OCI-LY1 (cell line): ENCODE results near the gene MAPT.

ENCODE experiments used
- H2AFZ ChIP-seq: fragments of 200-600 bp; sonication (generic), shearing (Covaris generic); 2 replicates; pipeline ENCODE4 v1.6.0; 2014; ENCODE audit warnings: antibody characterized with exemption, mild to moderate bottlenecking, low read length
- H3F3A ChIP-seq: fragments of 200-600 bp; sonication (generic), shearing (Covaris generic); 2 replicates; pipeline ENCODE4 v1.6.0; 2014; ENCODE audit warnings: mild to moderate bottlenecking, antibody characterized with exemption, low read length, moderate library complexity; ENCODE audit not compliant: insufficient read depth
- H3K27ac ChIP-seq: fragments of 200-600 bp; sonication (generic); 2 replicates; pipeline ENCODE4 v1.5.1; 2014; ENCODE audit warnings: low read length, mixed run types, mild to moderate bottlenecking, low read depth; ENCODE audit not compliant: poor library complexity, severe bottlenecking
- H3K27me3 ChIP-seq: fragments of 200-600 bp; sonication (generic); 2 replicates; pipeline ENCODE4 v1.6.0; 2014; ENCODE audit warnings: antibody characterized with exemption, mild to moderate bottlenecking, low read length, moderate library complexity; ENCODE audit not compliant: insufficient read depth
- H3K36me3 ChIP-seq: fragments of 200-600 bp; sonication (generic); 2 replicates; pipeline ENCODE4 v1.6.1; 2014; ENCODE audit warnings: mild to moderate bottlenecking, antibody characterized with exemption, low read length, moderate library complexity, mixed read lengths; ENCODE audit not compliant: insufficient read depth
- H3K4me1 ChIP-seq: fragments of 200-600 bp; sonication (generic); 2 replicates; pipeline ENCODE4 v1.5.1; 2014; ENCODE audit warnings: mild to moderate bottlenecking, low read length, moderate library complexity; ENCODE audit not compliant: insufficient read depth, severe bottlenecking
- H3K4me2 ChIP-seq: fragments of 200-600 bp; sonication (generic), shearing (Covaris generic); 2 replicates; pipeline ENCODE4 v1.6.1; 2014; ENCODE audit warnings: low read length
- H3K4me3 ChIP-seq: fragments of 200-600 bp; sonication (generic); 2 replicates; pipeline ENCODE4 v1.5.1; 2014; ENCODE audit warnings: low read length, low read depth, mild to moderate bottlenecking, mixed read lengths; ENCODE audit not compliant: poor library complexity, severe bottlenecking
- H3K79me2 ChIP-seq: fragments of 200-600 bp; shearing (Covaris generic); 2 replicates; pipeline ENCODE4 v1.6.1; 2016; ENCODE audit warnings: mixed run types, low read length, mixed read lengths; ENCODE audit not compliant: insufficient read depth
- H3K9ac ChIP-seq: fragments of 200-600 bp; sonication (generic), shearing (Covaris generic); 2 replicates; pipeline ENCODE4 v1.6.1; 2014; ENCODE audit warnings: mild to moderate bottlenecking, low read length, mixed read lengths
- H3K9me2 ChIP-seq: fragments of 200-600 bp; sonication (generic), shearing (Covaris generic); 2 replicates; pipeline ENCODE4 v1.6.1; 2014; ENCODE audit warnings: low read depth, mild to moderate bottlenecking, low read length, mixed read lengths
- H3K9me3 ChIP-seq: fragments of 200-600 bp; shearing (Covaris generic); 2 replicates; pipeline ENCODE4 v1.6.1; 2014; ENCODE audit warnings: low read length, mixed read lengths
- H4K20me1 ChIP-seq: fragments of 200-600 bp; sonication (generic), shearing (Covaris generic); 2 replicates; pipeline ENCODE4 v1.6.0; 2016; ENCODE audit warnings: mild to moderate bottlenecking, low read length; ENCODE audit not compliant: insufficient read depth
- EZH2 ChIP-seq: fragments of 200-600 bp; sonication (generic), shearing (Covaris generic); IDR thresholded peaks from 2 replicates; pipeline ENCODE4 v1.8.0; 2017; ENCODE audit warnings: borderline replicate concordance, mixed run types, mild to moderate bottlenecking, antibody characterized with exemption, low read length, moderate library complexity, mixed read lengths
- TF ChIP-seq, protein P1 (sequence below): fragments of 200-600 bp; sonication (generic), shearing (Covaris generic); IDR thresholded peaks from 2 replicates; pipeline ENCODE4 v1.5.1; 2017; ENCODE audit warnings: mild to moderate bottlenecking, antibody characterized with exemption, low read length, moderate library complexity, mixed read lengths

The MAPT gene

DNA sequence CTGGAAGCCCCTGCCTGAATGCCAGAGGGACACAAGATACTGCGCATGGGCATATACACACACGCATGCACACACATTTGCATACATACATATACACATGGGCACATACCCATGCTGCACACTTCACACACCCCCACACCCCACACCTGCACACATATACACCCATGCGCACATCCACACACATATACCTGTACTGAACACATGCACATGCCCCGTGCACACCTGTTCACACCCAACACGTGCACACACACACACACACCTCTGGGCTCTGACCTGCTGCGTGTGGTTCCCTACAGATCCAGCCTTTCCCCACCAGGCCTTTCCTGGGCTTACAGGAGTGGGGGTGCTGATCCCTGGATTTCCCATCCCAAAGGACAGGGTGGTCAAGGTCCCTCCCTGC lies 43.3 kb upstream of the MAPT start:
- Histone ChIP-seq H3K79me2 (no peaks in the 10 kb centered on the region), H3K4me3 (no peak overlapping the region), H3K4me2 (no peak overlapping the region), H4K20me1 (no peaks in the 10 kb centered on the region), H3K27ac (no peak overlapping the region), H3K9me3 (no peaks in the 10 kb centered on the region), H3K9ac (no peak overlapping the region), H3K27me3 (no peaks in the 10 kb centered on the region), H2AFZ (no peak overlapping the region), H3K9me2 (no peaks in the 10 kb centered on the region), H3F3A (no peaks in the 10 kb centered on the region), H3K4me1 (no peaks in the 10 kb centered on the region), H3K36me3 (no peaks in the 10 kb centered on the region)
- TF ChIP-seq, protein P1, sequence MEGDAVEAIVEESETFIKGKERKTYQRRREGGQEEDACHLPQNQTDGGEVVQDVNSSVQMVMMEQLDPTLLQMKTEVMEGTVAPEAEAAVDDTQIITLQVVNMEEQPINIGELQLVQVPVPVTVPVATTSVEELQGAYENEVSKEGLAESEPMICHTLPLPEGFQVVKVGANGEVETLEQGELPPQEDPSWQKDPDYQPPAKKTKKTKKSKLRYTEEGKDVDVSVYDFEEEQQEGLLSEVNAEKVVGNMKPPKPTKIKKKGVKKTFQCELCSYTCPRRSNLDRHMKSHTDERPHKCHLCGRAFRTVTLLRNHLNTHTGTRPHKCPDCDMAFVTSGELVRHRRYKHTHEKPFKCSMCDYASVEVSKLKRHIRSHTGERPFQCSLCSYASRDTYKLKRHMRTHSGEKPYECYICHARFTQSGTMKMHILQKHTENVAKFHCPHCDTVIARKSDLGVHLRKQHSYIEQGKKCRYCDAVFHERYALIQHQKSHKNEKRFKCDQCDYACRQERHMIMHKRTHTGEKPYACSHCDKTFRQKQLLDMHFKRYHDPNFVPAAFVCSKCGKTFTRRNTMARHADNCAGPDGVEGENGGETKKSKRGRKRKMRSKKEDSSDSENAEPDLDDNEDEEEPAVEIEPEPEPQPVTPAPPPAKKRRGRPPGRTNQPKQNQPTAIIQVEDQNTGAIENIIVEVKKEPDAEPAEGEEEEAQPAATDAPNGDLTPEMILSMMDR, result no peak
- TF ChIP-seq EZH2, result no peak

DNA sequence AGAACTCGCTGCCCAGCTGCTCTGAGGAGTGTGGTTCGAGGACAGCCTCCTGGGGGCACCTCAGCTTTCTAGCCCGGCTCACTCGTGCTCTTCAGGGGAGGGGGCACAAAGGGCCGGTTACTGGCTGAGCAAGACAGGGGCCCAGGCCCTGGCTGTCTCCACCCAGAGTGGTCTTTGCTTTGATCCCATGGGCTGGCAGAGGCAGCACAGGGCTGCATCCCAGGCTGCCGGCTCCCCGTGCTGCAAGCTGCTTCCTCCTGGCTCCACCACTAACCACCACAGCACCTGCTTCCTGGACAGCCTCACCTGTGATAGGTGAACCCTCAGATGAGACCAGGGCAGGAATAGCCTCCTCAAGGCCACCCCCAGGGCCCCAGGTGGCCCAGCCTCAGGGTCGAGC lies 42.9 kb upstream of the MAPT start:
- no peaks in the 10 kb centered on the region for H3K36me3 ChIP-seq
- no peak overlapping the region for H3K9ac ChIP-seq
- H3F3A ChIP-seq, result no peaks in the 10 kb centered on the region
- TF ChIP-seq EZH2, result no peak
- TF ChIP-seq, protein P1, result no peak
- H3K4me1 ChIP-seq, result no peaks in the 10 kb centered on the region
- H3K27me3 ChIP-seq, result no peaks in the 10 kb centered on the region
- H4K20me1 ChIP-seq, result no peaks in the 10 kb centered on the region
- H2AFZ ChIP-seq, result no peak overlapping the region
- no peak overlapping the region for H3K4me2 ChIP-seq
- H3K9me2 ChIP-seq, result no peaks in the 10 kb centered on the region
- no peak overlapping the region for H3K4me3 ChIP-seq
- no peaks in the 10 kb centered on the region for H3K9me3 ChIP-seq
- no peaks in the 10 kb centered on the region for H3K79me2 ChIP-seq
- H3K27ac ChIP-seq, result no peak overlapping the region

DNA sequence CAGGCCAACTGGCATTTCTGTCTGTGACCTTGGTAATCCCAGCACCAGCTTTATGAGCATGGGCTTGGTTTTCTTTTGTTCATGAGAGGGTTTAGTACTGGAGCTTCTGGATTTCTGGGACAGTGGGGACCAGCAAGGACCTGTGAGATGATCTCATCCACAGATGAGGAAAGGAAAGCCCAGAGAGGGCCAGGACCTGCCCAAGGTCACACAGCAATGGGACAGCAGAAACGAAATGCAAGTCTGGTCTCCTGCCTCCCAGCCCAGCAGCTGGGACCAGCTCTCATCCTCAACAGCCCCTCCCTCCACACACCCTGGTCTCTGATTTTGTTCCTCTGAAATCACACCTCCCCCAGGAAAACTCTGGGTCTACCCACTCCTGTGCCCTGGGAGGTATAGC lies 42.5 kb upstream of the MAPT start:
- Histone ChIP-seq H3K4me1 (no peaks in the 10 kb centered on the region), H4K20me1 (no peaks in the 10 kb centered on the region), H3K27me3 (no peaks in the 10 kb centered on the region), H2AFZ (no peak overlapping the region), H3K36me3 (no peaks in the 10 kb centered on the region), H3K79me2 (no peaks in the 10 kb centered on the region), H3K4me3 (no peak overlapping the region), H3K9me2 (no peaks in the 10 kb centered on the region), H3K27ac (no peak overlapping the region), H3K4me2 (no peak overlapping the region), H3K9ac (no peak overlapping the region), H3K9me3 (no peaks in the 10 kb centered on the region), H3F3A (no peaks in the 10 kb centered on the region)
- TF ChIP-seq EZH2, result no peak
- TF ChIP-seq, protein P1, result no peak
